GM21529 (cell line): ENCODE data around the gene RASA3.
"Not testable (repeated sequence)": the region's sequence is repeated elsewhere in the genome, so short reads cannot be mapped to it uniquely, and the experiment has no call there.

Experiments
- ATAC-seq: cut with Tn5 transposase; IDR thresholded peaks from one replicate; pipeline ENCODE4 v1.9.1; 2021; ENCODE audit not compliant: unreplicated experiment

RASA3 gene

DNA sequence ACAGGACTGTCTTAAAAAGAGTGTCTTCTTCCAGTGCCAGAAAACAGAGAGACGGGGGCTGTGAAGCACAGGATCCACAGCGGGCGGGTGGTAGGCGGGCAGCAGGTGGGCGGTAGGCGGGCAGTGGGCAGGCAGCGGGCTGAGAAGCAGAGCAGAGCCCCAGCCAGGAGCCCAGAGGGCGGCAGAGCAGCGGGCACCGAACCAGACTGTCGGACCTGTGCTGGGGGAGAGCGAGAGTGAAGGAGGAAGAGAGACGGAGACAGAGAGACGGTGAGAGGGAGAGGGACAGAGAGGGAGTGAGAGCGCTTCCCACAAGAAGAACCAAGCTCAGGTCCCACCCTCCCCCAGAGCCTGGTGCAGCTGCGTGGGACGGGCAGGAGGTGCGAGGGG is 30.3 kb downstream of the RASA3 start:
- no peak for ATAC-seq

DNA sequence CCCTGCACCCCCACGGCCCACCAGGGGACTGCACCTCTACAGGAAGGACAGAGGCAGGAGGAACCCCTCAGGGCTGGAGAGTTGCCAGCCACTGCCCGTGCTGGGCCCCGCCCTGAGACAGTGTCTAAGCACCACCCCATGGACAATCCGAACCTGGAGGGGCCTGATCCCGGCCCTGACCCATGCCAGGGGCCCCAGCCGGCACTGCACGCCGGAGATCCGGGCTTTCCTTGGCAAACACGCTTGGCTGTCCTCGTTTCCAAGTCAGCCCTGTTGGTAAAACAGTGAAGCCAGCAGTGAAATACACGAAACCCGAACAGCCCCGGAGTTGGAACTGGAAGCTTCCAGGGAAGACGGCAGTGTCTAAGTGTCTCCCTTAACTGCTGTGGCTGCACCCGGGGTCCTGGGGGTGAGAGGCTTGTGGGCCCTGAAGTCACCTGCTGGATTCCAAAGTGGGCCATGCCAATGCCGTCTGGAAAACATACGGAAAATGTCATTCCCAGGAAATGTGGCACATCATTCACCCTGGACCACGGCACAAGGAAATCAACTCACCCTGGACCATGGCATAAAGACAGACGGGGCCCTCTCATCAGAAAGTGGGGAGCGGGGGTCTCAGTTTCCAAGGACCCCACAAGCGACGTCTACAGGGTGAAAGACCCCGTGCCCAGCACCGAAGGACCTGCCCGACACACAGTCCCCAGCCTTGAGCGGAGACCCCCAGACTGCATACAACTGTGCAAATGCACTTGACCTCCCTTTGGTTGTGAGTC is 30.9 kb downstream of the RASA3 start:
- no peak for ATAC-seq

DNA sequence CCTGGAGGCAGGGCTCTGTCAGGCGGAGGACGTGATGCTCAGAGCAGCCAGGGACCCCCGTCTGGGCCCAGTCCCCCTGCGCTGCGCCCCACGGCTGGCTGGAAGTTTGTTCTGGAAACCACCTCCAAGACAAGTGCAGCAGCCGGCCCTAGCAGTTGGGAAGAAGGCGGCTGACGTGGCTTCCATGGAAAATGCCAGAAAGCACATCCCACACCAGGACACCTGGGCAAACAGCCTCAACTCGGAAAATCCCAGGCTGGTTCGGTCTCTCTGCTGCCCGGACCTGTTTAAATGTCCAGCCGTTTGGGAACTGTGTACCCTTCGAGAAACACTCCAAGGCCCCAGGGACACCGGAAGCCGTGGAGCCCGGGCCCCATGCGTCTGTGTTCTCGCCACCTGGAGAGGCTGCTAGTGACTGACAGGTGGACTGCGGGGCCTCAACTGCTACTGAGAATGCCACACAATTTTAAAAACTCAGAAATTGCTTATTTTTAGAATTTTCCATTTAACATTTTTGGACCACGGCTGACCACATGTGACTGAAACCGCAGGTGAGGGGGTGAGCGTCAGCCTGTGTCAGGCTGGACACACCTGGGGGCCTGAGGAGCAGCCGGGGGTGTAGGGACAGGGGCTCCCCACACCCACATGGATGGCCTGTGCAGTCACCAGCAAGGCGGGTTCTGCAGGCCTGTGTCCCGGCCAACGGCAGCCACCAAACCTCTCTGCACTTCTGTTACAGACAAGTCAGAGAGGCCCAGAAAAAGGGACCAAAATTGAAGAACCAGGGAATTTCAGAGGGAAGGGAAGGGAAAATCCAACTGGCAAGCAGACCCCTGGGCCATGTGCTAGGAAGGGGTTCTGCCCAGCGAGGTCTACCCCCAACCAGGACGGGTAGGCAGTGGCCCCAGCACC is 31.7 kb downstream of the RASA3 start:
- no peak for ATAC-seq

DNA sequence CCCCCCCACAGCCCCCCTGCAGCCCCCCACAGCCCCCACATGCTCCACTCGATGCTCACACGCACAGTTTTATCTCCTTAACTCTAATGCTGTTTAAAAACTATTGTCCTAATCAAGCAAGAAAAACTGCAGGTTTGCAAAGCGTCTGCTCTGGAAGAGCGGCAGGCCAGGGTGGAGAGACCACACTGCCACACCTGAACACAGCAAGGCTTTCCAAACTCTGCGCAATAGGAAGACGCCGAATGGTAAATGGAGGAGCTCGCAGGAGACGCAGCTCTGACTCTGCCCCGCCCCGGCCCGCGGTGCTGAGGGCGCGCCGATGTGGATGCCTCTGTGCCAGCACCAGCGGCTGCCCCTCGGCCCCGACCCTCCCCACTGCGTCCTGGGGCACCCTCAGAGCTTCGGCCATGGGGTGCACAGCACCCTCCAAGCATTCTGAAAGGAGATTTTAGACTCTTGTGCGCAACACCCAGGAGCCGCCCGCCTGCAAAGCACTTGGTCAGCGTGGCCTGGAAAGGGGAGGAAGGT is 32.4 kb downstream of the RASA3 start:
- ATAC-seq = no peak

DNA sequence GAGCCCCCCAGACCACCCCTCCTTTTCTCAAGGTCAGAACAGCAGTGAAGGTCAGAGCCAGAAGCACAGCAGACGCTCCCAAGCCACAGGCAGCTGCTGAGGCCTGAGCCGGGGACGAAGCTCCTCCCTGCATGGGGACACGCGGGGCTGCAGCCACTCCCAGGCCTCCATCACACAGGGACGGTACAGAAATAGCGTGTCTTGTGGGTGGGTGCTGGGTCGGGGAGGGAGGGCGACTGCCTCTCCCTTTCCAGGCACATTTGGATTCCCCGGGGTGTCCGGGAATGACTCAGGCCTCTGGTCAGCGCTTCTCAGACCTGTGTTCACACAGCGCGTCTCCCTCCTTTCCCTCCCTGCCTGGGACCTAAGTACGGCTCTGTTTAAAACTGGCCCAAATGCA is 33.2 kb downstream of the RASA3 start:
- peak; percentile 46 for ATAC-seq

GRCh38 chr13:114098689-114099056 is 33.8 kb downstream of the RASA3 start:
- not testable (repeated sequence) for ATAC-seq

GRCh38 chr13:114097893-114098688 is 34.3 kb downstream of the RASA3 start:
- no peak for ATAC-seq

GRCh38 chr13:114097212-114097892 is 35.1 kb downstream of the RASA3 start:
- no peak for ATAC-seq

DNA sequence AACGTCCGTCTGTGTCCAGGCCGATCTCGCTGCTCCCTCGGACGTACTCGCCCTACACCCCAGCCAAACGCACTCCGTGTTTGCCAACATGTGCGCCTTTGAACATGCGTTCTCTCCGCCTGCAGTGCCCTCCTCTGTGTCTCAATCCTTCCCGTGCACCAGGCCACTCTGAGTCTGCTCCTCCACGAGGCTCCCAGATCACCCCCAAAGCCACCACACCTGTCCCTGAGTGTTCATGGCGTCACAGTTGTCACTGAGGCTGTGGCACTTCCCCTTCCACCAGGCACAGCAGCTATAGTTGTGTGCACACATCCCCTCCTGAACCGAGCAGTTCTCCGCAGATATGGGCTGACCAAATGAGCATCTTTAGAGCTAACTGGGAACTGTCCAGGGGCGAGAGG is 35.6 kb downstream of the RASA3 start:
- ATAC-seq = no peak

DNA sequence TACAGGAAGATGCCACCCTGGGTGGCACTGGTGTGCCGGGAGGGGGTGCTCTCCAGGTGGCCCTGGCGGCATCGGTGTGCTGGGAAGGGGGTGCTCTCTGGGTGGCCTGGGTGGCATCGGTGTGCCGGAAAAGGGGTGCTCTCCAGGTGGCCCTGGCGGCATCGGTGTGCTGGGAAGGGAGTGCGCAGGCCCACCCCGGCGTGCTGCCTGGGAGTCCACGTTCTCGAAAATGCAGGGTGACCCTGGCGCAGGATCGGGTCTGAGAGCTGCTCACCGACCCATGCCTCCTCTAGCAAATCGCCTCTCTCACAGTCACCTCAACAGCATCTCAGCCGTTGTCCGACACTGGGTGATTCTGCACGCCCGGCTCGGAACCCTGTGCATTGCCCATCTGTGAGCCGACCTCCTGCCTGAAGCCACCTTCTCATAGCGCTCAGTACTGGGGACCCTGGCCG is 36.4 kb downstream of the RASA3 start:
- no peak for ATAC-seq

DNA sequence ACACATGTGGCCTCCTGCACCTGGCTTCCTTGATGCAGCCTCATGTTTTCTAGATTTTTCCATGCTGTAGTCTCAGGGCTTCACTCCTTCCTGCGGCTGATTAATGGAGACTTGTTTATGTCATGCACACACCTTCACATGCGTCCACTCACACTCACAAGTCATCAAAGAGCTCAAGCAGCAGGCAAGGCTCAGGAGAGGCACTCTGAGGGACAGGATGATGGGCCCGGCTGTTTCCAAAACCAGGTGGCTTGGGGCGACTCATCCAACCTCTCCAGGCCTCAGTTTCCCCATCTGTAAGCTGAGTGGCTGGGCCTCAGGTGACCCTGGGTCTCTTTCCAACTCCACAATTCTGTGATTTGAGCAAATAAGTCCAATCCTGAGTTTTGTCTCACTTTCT is 36.9 kb downstream of the RASA3 start:
- no peak for ATAC-seq

- no peak for ATAC-seq
Observed at GRCh38 chr13:114093118-114093517, 39.3 kb downstream of the RASA3 start.

DNA sequence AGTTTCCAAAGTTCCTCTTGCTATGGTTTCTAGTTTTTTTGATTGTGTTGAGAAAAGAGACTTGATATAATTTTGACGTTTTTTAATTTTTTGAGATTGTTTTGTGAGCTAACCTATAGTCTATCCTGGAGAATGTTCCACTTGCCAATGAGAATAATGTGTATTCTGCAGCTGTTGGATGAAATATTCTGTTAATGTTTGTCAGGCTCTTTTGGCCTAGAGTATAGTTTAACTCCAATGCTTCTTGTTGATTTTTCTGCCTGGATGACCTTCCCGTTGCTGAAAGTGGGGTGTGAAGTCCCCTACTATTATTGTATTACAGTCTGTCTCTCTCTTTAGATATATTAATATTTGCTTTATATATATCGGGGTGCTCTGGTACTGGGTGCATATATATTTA is 40.0 kb downstream of the RASA3 start:
- no peak for ATAC-seq

DNA sequence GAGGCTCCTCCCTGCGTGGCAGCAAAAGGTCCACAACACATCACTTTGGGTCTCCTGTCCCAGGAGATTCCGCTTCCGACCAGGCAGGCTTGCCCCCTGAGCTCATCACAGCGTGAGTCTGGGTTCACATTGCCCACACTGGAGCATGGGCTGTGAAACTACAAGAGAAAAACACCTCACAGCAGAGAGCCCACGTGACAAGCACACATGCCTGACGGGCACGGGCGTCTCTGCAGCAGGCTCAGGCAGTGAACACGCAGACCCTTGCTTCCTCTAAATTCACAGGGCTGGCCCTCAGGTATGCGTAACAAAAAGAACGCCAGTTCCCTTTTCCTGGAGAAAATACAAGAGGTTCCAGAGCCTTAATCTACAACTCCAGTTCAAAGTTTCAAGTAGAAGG is 41.9 kb downstream of the RASA3 start:
- ATAC-seq = no peak

- ATAC-seq = no peak
Observed at GRCh38 chr13:114089751-114090400, 42.5 kb downstream of the RASA3 start.

DNA sequence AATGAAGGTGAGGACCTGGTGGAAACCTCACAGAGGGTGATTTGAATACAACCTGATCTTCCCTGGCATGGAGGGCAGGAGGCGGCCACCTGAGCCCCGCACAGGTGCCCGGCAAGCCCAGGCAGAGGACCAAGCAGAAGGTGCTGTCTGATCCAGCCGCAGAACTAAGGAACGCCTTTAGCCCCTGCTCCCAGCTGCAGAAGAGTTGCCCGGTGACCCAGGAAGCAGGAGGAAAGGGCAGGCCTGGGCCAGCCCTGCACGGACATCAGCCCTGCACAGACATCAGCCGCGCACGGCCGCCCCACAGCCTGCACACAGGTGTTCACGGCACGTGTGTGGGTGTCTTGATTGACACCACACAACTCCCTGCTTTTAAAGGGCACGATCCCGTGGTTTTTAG is 43.1 kb downstream of the RASA3 start:
- no peak for ATAC-seq

- ATAC-seq = no peak
Observed at GRCh38 chr13:114088863-114089262, 43.6 kb downstream of the RASA3 start.

DNA sequence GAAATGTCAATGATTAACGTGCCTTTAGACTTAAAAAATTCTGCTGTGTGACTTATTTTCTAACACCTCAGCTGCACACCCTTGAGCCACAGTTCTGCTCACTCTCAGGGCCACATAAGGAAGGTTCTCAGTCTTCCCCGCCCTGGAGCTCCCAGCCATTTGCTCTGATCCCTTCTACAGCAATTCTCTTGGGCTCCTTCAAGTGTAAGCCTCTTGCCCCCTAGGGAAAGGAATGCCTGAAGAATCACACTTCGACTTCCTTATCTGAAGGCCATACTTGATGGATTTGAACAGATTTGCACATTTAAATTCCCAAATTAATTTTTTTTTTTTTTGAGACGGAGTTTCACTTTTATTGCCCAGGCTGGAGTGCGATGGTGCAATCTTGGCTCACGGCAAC is 44.2 kb downstream of the RASA3 start:
- no peak for ATAC-seq

GRCh38 chr13:114087430-114087829 is 45.0 kb downstream of the RASA3 start:
- ATAC-seq = no peak
